NCI-H510A treated with DMSO at 0.1 percent for 48 hours (cell line): ENCODE measurements around the gene SLC12A6.
"Not testable (repeated sequence)": the region's sequence is repeated elsewhere in the genome, so short reads cannot be mapped to it uniquely, and the experiment has no call there.

Experiments used
- DNase-seq: peaks from one replicate; lab custom pipeline; 2025; lab: John Stamatoyannopoulos, UW

Gene SLC12A6

GRCh38 chr15:34193272-34193671, 144.3 kb downstream of the SLC12A6 start:
- DNase-seq: not testable (repeated sequence)

GRCh38 chr15:34188711-34189110, 148.9 kb downstream of the SLC12A6 start:
- no peak for DNase-seq

- no peak for DNase-seq
Observed at GRCh38 chr15:34185666-34186065, 151.9 kb downstream of the SLC12A6 start.

- no peak for DNase-seq
Observed at GRCh38 chr15:34182942-34183341, 154.6 kb downstream of the SLC12A6 start.
